Neuronal stem cell (in vitro differentiated cells): ENCODE data around the gene NTNG1.

Experiments used
- DNase-seq: peaks from one replicate; pipeline ENCODE4 v3.0.0-alpha.2; 2013; ENCODE audit warnings: low spot score
- H2AFZ ChIP-seq: one replicate; pipeline ENCODE4 v1.6.1; 2013; ENCODE audit warnings: mild to moderate bottlenecking, low read length, inconsistent platforms
- H2AK5ac ChIP-seq: 2 replicates; pipeline ENCODE4 v1.6.1; 2013; ENCODE audit warnings: low read depth, mild to moderate bottlenecking, inconsistent platforms, low read length, moderate library complexity, mixed read lengths
- H2BK120ac ChIP-seq: 2 replicates; pipeline ENCODE4 v1.6.1; 2013; ENCODE audit warnings: low read depth, mild to moderate bottlenecking, inconsistent platforms, low read length, moderate library complexity, mixed read lengths
- H2BK12ac ChIP-seq: one replicate; pipeline ENCODE4 v1.6.1; 2013; ENCODE audit warnings: low read length, inconsistent platforms
- H2BK15ac ChIP-seq: 2 replicates; pipeline ENCODE4 v1.6.1; 2013; ENCODE audit warnings: mild to moderate bottlenecking, low read length, inconsistent platforms, mixed read lengths
- H2BK5ac ChIP-seq: one replicate; pipeline ENCODE4 v1.6.1; 2013; ENCODE audit warnings: inconsistent platforms, mild to moderate bottlenecking, low read length, moderate library complexity
- H3K14ac ChIP-seq: one replicate; pipeline ENCODE4 v1.6.1; 2013; ENCODE audit warnings: low read length, inconsistent platforms
- H3K18ac ChIP-seq: 2 replicates; pipeline ENCODE4 v1.6.1; 2013; ENCODE audit warnings: low read length, inconsistent platforms
- H3K23ac ChIP-seq: 2 replicates; pipeline ENCODE4 v1.6.1; 2013; ENCODE audit warnings: low read depth, mild to moderate bottlenecking, mixed read lengths, low read length, inconsistent platforms; ENCODE audit not compliant: poor library complexity
- H3K27ac ChIP-seq: replicated peaks from 3 replicates; pipeline ENCODE4 v1.5.1; 2013; ENCODE audit warnings: low read length, inconsistent platforms
- H3K27me3 ChIP-seq, 3 experiments: 2 replicates each; pipeline ENCODE4 v1.6.1; 2013; ENCODE audit warnings: low read length in 3 of 3, mild to moderate bottlenecking in 2 of 3, inconsistent platforms in 1 of 3, low read depth in 1 of 3, mixed read lengths in 1 of 3, moderate library complexity in 1 of 3; ENCODE audit not compliant: control insufficient read depth in 3 of 3, insufficient read depth in 3 of 3
- H3K36me3 ChIP-seq, 2 donors: replicated peaks in 1 of 2; 2 replicates each; pipeline ENCODE4 v1.6.1; 2013; ENCODE audit warnings: low read length in 2 of 2; ENCODE audit not compliant: control insufficient read depth in 2 of 2, insufficient read depth in 2 of 2
- H3K4ac ChIP-seq: 2 replicates; pipeline ENCODE4 v1.6.1; 2013; ENCODE audit warnings: inconsistent platforms, mild to moderate bottlenecking, low read length, moderate library complexity
- H3K4me1 ChIP-seq, 2 donors: 1 replicate in 1 of 2; 2 replicates in 1 of 2; pipeline ENCODE4 v1.6.1; 2013; ENCODE audit warnings: low read length in 2 of 2, low read depth in 1 of 2; ENCODE audit not compliant: control insufficient read depth in 2 of 2, insufficient read depth in 1 of 2
- H3K4me2 ChIP-seq: one replicate; pipeline ENCODE4 v1.6.1; 2013; ENCODE audit warnings: mild to moderate bottlenecking, low read length, inconsistent platforms; ENCODE audit not compliant: insufficient read depth, poor library complexity, severe bottlenecking
- H3K4me3 ChIP-seq, 2 donors: 2 replicates each; pipeline ENCODE4 v1.5.1; 2013; ENCODE audit warnings: low read length in 2 of 2, mild to moderate bottlenecking in 2 of 2, inconsistent platforms in 1 of 2, moderate library complexity in 1 of 2
- H3K79me1 ChIP-seq: one replicate; pipeline ENCODE4 v1.6.1; 2013; ENCODE audit warnings: low read depth, mild to moderate bottlenecking, inconsistent platforms, low read length, moderate library complexity
- H3K9ac ChIP-seq: one replicate; pipeline ENCODE4 v1.6.1; 2013; ENCODE audit warnings: mild to moderate bottlenecking, low read depth, low read length, inconsistent platforms; ENCODE audit not compliant: poor library complexity
- H3K9me3 ChIP-seq, 2 donors: replicated peaks in 1 of 2; 2 replicates each; pipeline versions ENCODE3 to v1.6.1; 2013; ENCODE audit warnings: low read length in 2 of 2, mild to moderate bottlenecking in 2 of 2, inconsistent platforms in 1 of 2, low read depth in 1 of 2, mixed read lengths in 1 of 2, moderate library complexity in 1 of 2; ENCODE audit not compliant: control insufficient read depth in 2 of 2, insufficient read depth in 1 of 2
- H4K8ac ChIP-seq: one replicate; pipeline ENCODE4 v1.6.1; 2013; ENCODE audit warnings: low read depth, mild to moderate bottlenecking, inconsistent platforms, low read length, moderate library complexity
- H4K91ac ChIP-seq: one replicate; pipeline ENCODE4 v1.6.1; 2013; ENCODE audit warnings: low read length, low read depth, mild to moderate bottlenecking, inconsistent platforms; ENCODE audit not compliant: poor library complexity
- WGBS, 2 donors: extraction: QIAGEN DNeasy Blood & Tissue Kit; methylation state at CpG; one replicate each; pipeline ENCODE4 v1.1.7; 2013; ENCODE audit warnings: missing lambda C conversion rate in 2 of 2, mixed read lengths in 1 of 2; ENCODE audit not compliant: insufficient read length in 2 of 2, insufficient replicate concordance in 1 of 2; ENCODE audit errors: extremely low coverage in 2 of 2; 5-methylcytosine and 5-hydroxymethylcytosine counted together

Gene NTNG1

GRCh38 chr1:107439567-107439966, 298.7 kb downstream of the NTNG1 start:
- Histone ChIP-seq H2BK5ac (no peak overlapping the region), H3K36me3 (no peaks in the 10 kb centered on the region), H2BK12ac (no peak overlapping the region), H2BK15ac (no peak overlapping the region), H4K8ac (no peak overlapping the region), H3K4ac (no peak overlapping the region), H3K4me1 (no peaks in the 10 kb centered on the region), H3K4me2 (no peak overlapping the region), H3K4me3 (no peak overlapping the region), H3K14ac (no peak overlapping the region), H3K79me1 (no peaks in the 10 kb centered on the region), H4K91ac (no peak overlapping the region), H2AK5ac (no peak overlapping the region), H2BK120ac (no peak overlapping the region), H2AFZ (no peak overlapping the region), H3K23ac (no peak overlapping the region), H3K9me3 (no peaks in the 10 kb centered on the region), H3K27me3 (no peaks in the 10 kb centered on the region), H3K9ac (no peak overlapping the region), H3K27ac (no peak overlapping the region), H3K18ac (no peak overlapping the region)
- DNase-seq, result no peak
- no CpG with 5 or more reads among the region's 3 CpGs for WGBS, 2 donors

GRCh38 chr1:107442551-107442950, 301.7 kb downstream of the NTNG1 start:
- no peak overlapping the region for H4K8ac ChIP-seq
- no peak overlapping the region for H2BK120ac ChIP-seq
- H3K27ac ChIP-seq, result no peak overlapping the region
- H3K23ac ChIP-seq, result no peak overlapping the region
- H2BK15ac ChIP-seq, result no peak overlapping the region
- H3K4ac ChIP-seq, result no peak overlapping the region
- H3K4me2 ChIP-seq, result no peak overlapping the region
- no peak overlapping the region for H2BK12ac ChIP-seq
- WGBS, 2 donors, result no CpG with 5 or more reads among the region's 1 CpG
- H3K4me1 ChIP-seq, result no peaks in the 10 kb centered on the region
- H3K9me3 ChIP-seq, result no peaks in the 10 kb centered on the region
- no peak overlapping the region for H2BK5ac ChIP-seq
- H3K14ac ChIP-seq, result no peak overlapping the region
- no peak overlapping the region for H3K18ac ChIP-seq
- H2AK5ac ChIP-seq, result no peak overlapping the region
- no peak overlapping the region for H3K9ac ChIP-seq
- no peaks in the 10 kb centered on the region for H3K27me3 ChIP-seq
- H3K4me3 ChIP-seq, result no peak overlapping the region
- H3K79me1 ChIP-seq, result no peaks in the 10 kb centered on the region
- DNase-seq, result no peak
- H4K91ac ChIP-seq, result no peak overlapping the region
- H2AFZ ChIP-seq, result no peak overlapping the region
- no peaks in the 10 kb centered on the region for H3K36me3 ChIP-seq

- H3K23ac ChIP-seq, result no peak overlapping the region
- no peak overlapping the region for H3K9ac ChIP-seq
- no peak overlapping the region for H2AK5ac ChIP-seq
- H2BK15ac ChIP-seq, result no peak overlapping the region
- H3K27me3 ChIP-seq, result no peaks in the 10 kb centered on the region
- no peaks in the 10 kb centered on the region for H3K79me1 ChIP-seq
- H2AFZ ChIP-seq, result no peak overlapping the region
- no peaks in the 10 kb centered on the region for H3K9me3 ChIP-seq
- H3K4ac ChIP-seq, result no peak overlapping the region
- H3K14ac ChIP-seq, result no peak overlapping the region
- no peak overlapping the region for H3K27ac ChIP-seq
- no peaks in the 10 kb centered on the region for H3K36me3 ChIP-seq
- WGBS, 2 donors, result no CpG with 5 or more reads among the region's 5 CpGs
- H4K8ac ChIP-seq, result no peak overlapping the region
- H3K18ac ChIP-seq, result no peak overlapping the region
- H2BK120ac ChIP-seq, result no peak overlapping the region
- no peak overlapping the region for H2BK12ac ChIP-seq
- H3K4me3 ChIP-seq, result no peak overlapping the region
- H3K4me1 ChIP-seq, result no peaks in the 10 kb centered on the region
- no peak overlapping the region for H2BK5ac ChIP-seq
- H4K91ac ChIP-seq, result no peak overlapping the region
- DNase-seq, result no peak
- no peak overlapping the region for H3K4me2 ChIP-seq
Observed at GRCh38 chr1:107443027-107443426, 302.2 kb downstream of the NTNG1 start.

DNA sequence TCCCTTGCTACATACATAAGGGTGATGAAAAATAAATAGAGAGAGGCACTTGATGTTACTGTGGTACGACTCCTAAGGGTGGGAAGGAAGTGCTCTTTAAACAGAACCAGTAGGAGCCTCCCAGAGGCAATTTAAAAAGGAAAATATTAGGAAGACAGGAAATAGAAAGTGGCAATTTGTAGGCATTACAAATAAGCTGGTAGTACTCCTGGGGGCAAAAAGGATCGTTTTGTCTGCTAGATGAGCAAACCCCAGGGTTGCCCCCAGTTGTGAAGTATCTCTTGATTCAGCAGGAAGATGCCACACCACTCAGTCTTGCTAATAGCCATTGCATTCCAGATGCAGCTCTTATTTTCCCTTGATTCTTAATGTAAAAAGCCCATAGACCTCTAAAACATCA, 303.0 kb downstream of the NTNG1 start:
- Histone ChIP-seq H3K4me1 (no peaks in the 10 kb centered on the region), H2AK5ac (no peak overlapping the region), H2BK15ac (no peak overlapping the region), H4K91ac (no peak overlapping the region), H3K23ac (no peak overlapping the region), H3K27me3 (no peaks in the 10 kb centered on the region), H2BK5ac (no peak overlapping the region), H3K14ac (no peak overlapping the region), H2AFZ (no peak overlapping the region), H3K79me1 (no peaks in the 10 kb centered on the region), H3K18ac (no peak overlapping the region), H3K4me3 (no peak overlapping the region), H3K4ac (no peak overlapping the region), H4K8ac (no peak overlapping the region), H3K9ac (no peak overlapping the region), H3K27ac (no peak overlapping the region), H3K36me3 (no peaks in the 10 kb centered on the region), H2BK120ac (no peak overlapping the region), H2BK12ac (no peak overlapping the region), H3K4me2 (no peak overlapping the region), H3K9me3 (no peaks in the 10 kb centered on the region)
- no CpG with 5 or more reads among the region's 2 CpGs for WGBS, 2 donors
- DNase-seq, result no peak
